GM23338 (cell line): ENCODE measurements around the gene BARD1. TPM values are rescaled to one million over a fixed set of nuclear protein-coding genes. Genes with fewer than 3 reads are reported as not detected.

ENCODE experiments used
- ATAC-seq: fragments of 200-7000 bp; cut with Tn5 transposase; 3 replicates; pipeline ENCODE4 v1.9.1; 2020
- DNase-seq: peaks from one replicate; pipeline ENCODE4 v3.0.0-alpha.2; 2015; ENCODE audit warnings: low spot score
- H2AFZ ChIP-seq: fragments of 200-600 bp; sonication (generic); 2 replicates; pipeline ENCODE4 v1.8.0; 2016; ENCODE audit warnings: antibody characterized with exemption, mild to moderate bottlenecking, moderate library complexity
- H3F3A ChIP-seq: fragments of 200-600 bp; sonication (generic); replicated peaks from 2 replicates; pipeline ENCODE4 v1.8.0; 2017; ENCODE audit warnings: antibody characterized with exemption, mixed run types, low read depth
- H3K27ac ChIP-seq: fragments of 200-600 bp; sonication (generic); 2 replicates; pipeline ENCODE4 v1.6.1; 2016; ENCODE audit warnings: low read depth
- H3K27me3 ChIP-seq: fragments of 200-600 bp; sonication (generic); 2 replicates; pipeline ENCODE4 v1.8.0; 2016; ENCODE audit warnings: mild to moderate bottlenecking, mixed run types, moderate library complexity; ENCODE audit not compliant: insufficient read depth
- H3K36me3 ChIP-seq: fragments of 200-600 bp; sonication (generic); 2 replicates; pipeline ENCODE4 v1.8.0; 2016; ENCODE audit warnings: mild to moderate bottlenecking; ENCODE audit not compliant: insufficient read depth
- H3K4me1 ChIP-seq: fragments of 200-600 bp; sonication (generic); 2 replicates; pipeline ENCODE4 v1.8.0; 2016; ENCODE audit warnings: mild to moderate bottlenecking, moderate library complexity; ENCODE audit not compliant: insufficient read depth
- H3K4me2 ChIP-seq: fragments of 200-600 bp; sonication (generic); 2 replicates; pipeline ENCODE4 v1.7.1; 2017; ENCODE audit warnings: mixed run types
- H3K4me3 ChIP-seq: fragments of 200-600 bp; sonication (generic); 2 replicates; pipeline ENCODE4 v1.6.1; 2016; ENCODE audit warnings: mixed run types
- H3K79me2 ChIP-seq: fragments of 200-600 bp; sonication (generic); replicated peaks from 2 replicates; pipeline ENCODE4 v1.8.0; 2017; ENCODE audit warnings: mild to moderate bottlenecking; ENCODE audit not compliant: insufficient read depth
- H3K9me2 ChIP-seq: fragments of 200-600 bp; sonication (generic); 2 replicates; pipeline ENCODE4 v1.8.0; 2017; ENCODE audit not compliant: insufficient read depth
- H4K20me1 ChIP-seq: fragments of 200-600 bp; sonication (generic); replicated peaks from 2 replicates; pipeline ENCODE4 v1.8.0; 2017; ENCODE audit warnings: mild to moderate bottlenecking; ENCODE audit not compliant: insufficient read depth
- H3K27ac Mint-ChIP-seq: 2 replicates; pipeline ENCODE4 v1.8.0; 2020; ENCODE audit warnings: inconsistent platforms, mild to moderate bottlenecking, moderate library complexity, mixed read lengths
- H3K27me3 Mint-ChIP-seq: 3 replicates; pipeline ENCODE4 v1.8.0; 2022; ENCODE audit warnings: low read depth, mild to moderate bottlenecking, moderate library complexity, mixed read lengths, inconsistent platforms; ENCODE audit not compliant: insufficient read depth, poor library complexity
- H3K36me3 Mint-ChIP-seq: 3 replicates; pipeline ENCODE4 v1.8.0; 2021; ENCODE audit warnings: low read depth, mild to moderate bottlenecking, inconsistent platforms, moderate library complexity, mixed read lengths
- H3K4me1 Mint-ChIP-seq: 3 replicates; pipeline ENCODE4 v1.8.0; 2020; ENCODE audit warnings: mild to moderate bottlenecking, inconsistent platforms, mixed read lengths
- H3K4me3 Mint-ChIP-seq: 3 replicates; pipeline ENCODE4 v1.8.0; 2021; ENCODE audit warnings: moderate library complexity, mild to moderate bottlenecking, inconsistent platforms, mixed read lengths
- H3K9me3 Mint-ChIP-seq: 3 replicates; pipeline ENCODE4 v1.8.0; 2020; ENCODE audit warnings: moderate library complexity, mild to moderate bottlenecking, inconsistent platforms, mixed read lengths
- CREB1 ChIP-seq: fragments of 250-450 bp; sonication (Bioruptor Pico); IDR thresholded peaks from 2 replicates; pipeline ENCODE4 v1.5.0; 2020; ENCODE audit warnings: low read depth, mild to moderate bottlenecking, moderate library complexity
- JUNB ChIP-seq: IDR thresholded peaks from one replicate; pipeline ENCODE4 v1.6.1; 2016; ENCODE audit warnings: antibody characterized with exemption; ENCODE audit not compliant: unreplicated experiment
- NANOG ChIP-seq: IDR thresholded peaks from 2 replicates; pipeline ENCODE4 v1.6.1; 2016; ENCODE audit warnings: antibody characterized with exemption, borderline replicate concordance
- POLR2AphosphoS5 ChIP-seq: IDR thresholded peaks from 2 replicates; pipeline ENCODE4 v1.6.1; 2016; ENCODE audit warnings: antibody characterized with exemption, low read depth
- STAT1 ChIP-seq: IDR thresholded peaks from one replicate; pipeline ENCODE4 v1.6.1; 2016; ENCODE audit warnings: antibody characterized with exemption; ENCODE audit not compliant: unreplicated experiment
- ZNF114 ChIP-seq: fragments of 250-450 bp; sonication (Bioruptor Pico); IDR thresholded peaks from 2 replicates; pipeline ENCODE4 v1.5.0; 2020; ENCODE audit warnings: mild to moderate bottlenecking, moderate library complexity
- polyA plus RNA-seq: library from polyadenylated mRNA; unstranded; fragments of >200 nt; fragmentation: Nextera tagmentation; extraction: Ambion mirVana; gene quantifications from 2 replicates; pipeline ENCODE4 v1.2.1, GENCODE V29; 2016
- total RNA-seq: library from RNA; depleted of rRNA; stranded (reverse); fragments of >200 nt; shearing (Covaris generic); gene quantifications from 2 replicates; pipeline ENCODE4 v1.2.3, GENCODE V29; 2014
- TF ChIP-seq, protein P1 (sequence below): IDR thresholded peaks from 2 replicates; pipeline ENCODE4 v1.6.1; 2016; ENCODE audit warnings: antibody characterized with exemption
- TF ChIP-seq, protein P2 (sequence below): IDR thresholded peaks from one replicate; pipeline ENCODE4 v1.6.1; 2018; ENCODE audit warnings: antibody characterized with exemption; ENCODE audit not compliant: unreplicated experiment
- TF ChIP-seq, protein P3 (sequence below): fragments of 250-450 bp; sonication (Bioruptor Pico); IDR thresholded peaks from 2 replicates; pipeline ENCODE4 v1.5.0; 2020; ENCODE audit warnings: mild to moderate bottlenecking, moderate library complexity

BARD1 gene
- total and polyA plus RNA-seq, 2 experiments from 2014 or later, result 33.9 to 61.0 TPM

DNA sequence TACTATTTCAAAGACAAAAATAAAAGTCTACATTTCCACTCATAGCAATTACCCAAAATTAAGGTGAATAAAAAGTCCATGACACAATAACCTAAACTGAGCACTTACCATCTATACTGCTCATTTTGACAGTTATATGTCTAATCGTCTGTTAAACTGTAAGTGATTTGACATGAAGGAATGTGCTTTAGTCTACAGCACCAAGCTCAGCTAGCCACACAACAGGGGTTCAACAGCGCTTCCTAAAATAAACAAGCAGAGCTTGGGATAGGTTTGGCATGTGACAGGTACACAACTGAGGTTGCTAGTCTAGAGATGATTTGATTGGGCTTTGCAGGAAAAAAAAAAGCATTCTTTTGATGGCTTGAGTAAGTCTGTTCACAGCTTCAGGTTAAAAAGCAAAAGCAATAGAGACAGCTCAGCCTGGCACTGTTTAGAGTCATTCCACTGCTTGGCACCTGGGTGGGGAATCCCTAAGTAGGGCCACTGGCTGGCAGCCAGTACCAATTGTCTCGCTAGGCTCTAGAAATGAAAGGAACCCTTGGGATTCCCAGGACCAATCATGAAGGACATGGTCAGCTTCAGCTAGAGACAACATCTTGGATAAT lies 78.6 kb downstream of the BARD1 start:
- Mint-ChIP-seq H3K36me3 (peaks cover 28% of the 10 kb centered on the region; the same call in 2 of the 3 replicates), H3K27me3 (peaks cover 3% of the 10 kb centered on the region), H3K4me3 (no peak overlapping the region), H3K27ac (no peak overlapping the region), H3K4me1 (peaks cover 6% of the 10 kb centered on the region; the same call in 2 of the 3 replicates), H3K9me3 (no peaks in the 10 kb centered on the region)
- Histone ChIP-seq H3K36me3 (peaks cover 18% of the 10 kb centered on the region), H3K9me2 (no peaks in the 10 kb centered on the region), H3F3A (no peaks in the 10 kb centered on the region), H4K20me1 (no peaks in the 10 kb centered on the region; the same call in 1 of the 2 replicates), H2AFZ (no peak overlapping the region), H3K4me2 (no peak overlapping the region), H3K27me3 (no peaks in the 10 kb centered on the region), H3K4me3 (no peak overlapping the region), H3K4me1 (no peaks in the 10 kb centered on the region), H3K27ac (no peak overlapping the region), H3K79me2 (no peaks in the 10 kb centered on the region)
- TF ChIP-seq, protein P1, sequence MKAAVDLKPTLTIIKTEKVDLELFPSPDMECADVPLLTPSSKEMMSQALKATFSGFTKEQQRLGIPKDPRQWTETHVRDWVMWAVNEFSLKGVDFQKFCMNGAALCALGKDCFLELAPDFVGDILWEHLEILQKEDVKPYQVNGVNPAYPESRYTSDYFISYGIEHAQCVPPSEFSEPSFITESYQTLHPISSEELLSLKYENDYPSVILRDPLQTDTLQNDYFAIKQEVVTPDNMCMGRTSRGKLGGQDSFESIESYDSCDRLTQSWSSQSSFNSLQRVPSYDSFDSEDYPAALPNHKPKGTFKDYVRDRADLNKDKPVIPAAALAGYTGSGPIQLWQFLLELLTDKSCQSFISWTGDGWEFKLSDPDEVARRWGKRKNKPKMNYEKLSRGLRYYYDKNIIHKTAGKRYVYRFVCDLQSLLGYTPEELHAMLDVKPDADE, result no peak
- DNase-seq (no peak), ATAC-seq (no peak)

DNA sequence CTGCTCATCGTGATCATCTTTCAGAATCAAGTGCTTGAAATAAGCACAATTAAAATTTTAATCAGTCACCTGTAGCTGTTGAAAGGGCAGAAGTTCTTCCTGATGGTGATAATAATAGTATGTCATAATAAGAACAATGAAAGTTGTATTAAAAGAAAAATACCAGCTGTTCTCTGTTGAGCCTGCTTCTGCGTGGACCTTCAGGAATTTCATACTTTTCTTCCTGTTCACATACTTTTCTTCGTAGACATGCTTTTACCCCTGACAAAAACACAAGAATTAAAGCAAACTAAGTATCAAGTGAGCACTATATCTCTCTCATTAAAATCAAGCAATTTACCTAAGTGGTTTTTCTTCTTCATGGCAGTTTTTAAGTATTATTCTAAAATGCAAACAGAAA lies 79.2 kb downstream of the BARD1 start:
- Histone ChIP-seq H3K36me3 (peaks cover 18% of the 10 kb centered on the region), H3K4me3 (no peak overlapping the region), H4K20me1 (no peaks in the 10 kb centered on the region; the same call in 1 of the 2 replicates), H3K4me2 (no peak overlapping the region), H3K79me2 (no peaks in the 10 kb centered on the region), H3F3A (no peaks in the 10 kb centered on the region), H3K27ac (no peak overlapping the region), H3K9me2 (no peaks in the 10 kb centered on the region), H3K4me1 (no peaks in the 10 kb centered on the region), H3K27me3 (no peaks in the 10 kb centered on the region), H2AFZ (no peak overlapping the region)
- TF ChIP-seq, protein P2, sequence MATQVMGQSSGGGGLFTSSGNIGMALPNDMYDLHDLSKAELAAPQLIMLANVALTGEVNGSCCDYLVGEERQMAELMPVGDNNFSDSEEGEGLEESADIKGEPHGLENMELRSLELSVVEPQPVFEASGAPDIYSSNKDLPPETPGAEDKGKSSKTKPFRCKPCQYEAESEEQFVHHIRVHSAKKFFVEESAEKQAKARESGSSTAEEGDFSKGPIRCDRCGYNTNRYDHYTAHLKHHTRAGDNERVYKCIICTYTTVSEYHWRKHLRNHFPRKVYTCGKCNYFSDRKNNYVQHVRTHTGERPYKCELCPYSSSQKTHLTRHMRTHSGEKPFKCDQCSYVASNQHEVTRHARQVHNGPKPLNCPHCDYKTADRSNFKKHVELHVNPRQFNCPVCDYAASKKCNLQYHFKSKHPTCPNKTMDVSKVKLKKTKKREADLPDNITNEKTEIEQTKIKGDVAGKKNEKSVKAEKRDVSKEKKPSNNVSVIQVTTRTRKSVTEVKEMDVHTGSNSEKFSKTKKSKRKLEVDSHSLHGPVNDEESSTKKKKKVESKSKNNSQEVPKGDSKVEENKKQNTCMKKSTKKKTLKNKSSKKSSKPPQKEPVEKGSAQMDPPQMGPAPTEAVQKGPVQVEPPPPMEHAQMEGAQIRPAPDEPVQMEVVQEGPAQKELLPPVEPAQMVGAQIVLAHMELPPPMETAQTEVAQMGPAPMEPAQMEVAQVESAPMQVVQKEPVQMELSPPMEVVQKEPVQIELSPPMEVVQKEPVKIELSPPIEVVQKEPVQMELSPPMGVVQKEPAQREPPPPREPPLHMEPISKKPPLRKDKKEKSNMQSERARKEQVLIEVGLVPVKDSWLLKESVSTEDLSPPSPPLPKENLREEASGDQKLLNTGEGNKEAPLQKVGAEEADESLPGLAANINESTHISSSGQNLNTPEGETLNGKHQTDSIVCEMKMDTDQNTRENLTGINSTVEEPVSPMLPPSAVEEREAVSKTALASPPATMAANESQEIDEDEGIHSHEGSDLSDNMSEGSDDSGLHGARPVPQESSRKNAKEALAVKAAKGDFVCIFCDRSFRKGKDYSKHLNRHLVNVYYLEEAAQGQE, result no peak
- TF ChIP-seq STAT1 (no peak), ZNF114 (CRISPR knock-in tag) (no peak), NANOG (no peak), JUNB (no peak), POLR2AphosphoS5 (no peak), CREB1 (CRISPR knock-in tag) (no peak)
- TF ChIP-seq, protein P3, sequence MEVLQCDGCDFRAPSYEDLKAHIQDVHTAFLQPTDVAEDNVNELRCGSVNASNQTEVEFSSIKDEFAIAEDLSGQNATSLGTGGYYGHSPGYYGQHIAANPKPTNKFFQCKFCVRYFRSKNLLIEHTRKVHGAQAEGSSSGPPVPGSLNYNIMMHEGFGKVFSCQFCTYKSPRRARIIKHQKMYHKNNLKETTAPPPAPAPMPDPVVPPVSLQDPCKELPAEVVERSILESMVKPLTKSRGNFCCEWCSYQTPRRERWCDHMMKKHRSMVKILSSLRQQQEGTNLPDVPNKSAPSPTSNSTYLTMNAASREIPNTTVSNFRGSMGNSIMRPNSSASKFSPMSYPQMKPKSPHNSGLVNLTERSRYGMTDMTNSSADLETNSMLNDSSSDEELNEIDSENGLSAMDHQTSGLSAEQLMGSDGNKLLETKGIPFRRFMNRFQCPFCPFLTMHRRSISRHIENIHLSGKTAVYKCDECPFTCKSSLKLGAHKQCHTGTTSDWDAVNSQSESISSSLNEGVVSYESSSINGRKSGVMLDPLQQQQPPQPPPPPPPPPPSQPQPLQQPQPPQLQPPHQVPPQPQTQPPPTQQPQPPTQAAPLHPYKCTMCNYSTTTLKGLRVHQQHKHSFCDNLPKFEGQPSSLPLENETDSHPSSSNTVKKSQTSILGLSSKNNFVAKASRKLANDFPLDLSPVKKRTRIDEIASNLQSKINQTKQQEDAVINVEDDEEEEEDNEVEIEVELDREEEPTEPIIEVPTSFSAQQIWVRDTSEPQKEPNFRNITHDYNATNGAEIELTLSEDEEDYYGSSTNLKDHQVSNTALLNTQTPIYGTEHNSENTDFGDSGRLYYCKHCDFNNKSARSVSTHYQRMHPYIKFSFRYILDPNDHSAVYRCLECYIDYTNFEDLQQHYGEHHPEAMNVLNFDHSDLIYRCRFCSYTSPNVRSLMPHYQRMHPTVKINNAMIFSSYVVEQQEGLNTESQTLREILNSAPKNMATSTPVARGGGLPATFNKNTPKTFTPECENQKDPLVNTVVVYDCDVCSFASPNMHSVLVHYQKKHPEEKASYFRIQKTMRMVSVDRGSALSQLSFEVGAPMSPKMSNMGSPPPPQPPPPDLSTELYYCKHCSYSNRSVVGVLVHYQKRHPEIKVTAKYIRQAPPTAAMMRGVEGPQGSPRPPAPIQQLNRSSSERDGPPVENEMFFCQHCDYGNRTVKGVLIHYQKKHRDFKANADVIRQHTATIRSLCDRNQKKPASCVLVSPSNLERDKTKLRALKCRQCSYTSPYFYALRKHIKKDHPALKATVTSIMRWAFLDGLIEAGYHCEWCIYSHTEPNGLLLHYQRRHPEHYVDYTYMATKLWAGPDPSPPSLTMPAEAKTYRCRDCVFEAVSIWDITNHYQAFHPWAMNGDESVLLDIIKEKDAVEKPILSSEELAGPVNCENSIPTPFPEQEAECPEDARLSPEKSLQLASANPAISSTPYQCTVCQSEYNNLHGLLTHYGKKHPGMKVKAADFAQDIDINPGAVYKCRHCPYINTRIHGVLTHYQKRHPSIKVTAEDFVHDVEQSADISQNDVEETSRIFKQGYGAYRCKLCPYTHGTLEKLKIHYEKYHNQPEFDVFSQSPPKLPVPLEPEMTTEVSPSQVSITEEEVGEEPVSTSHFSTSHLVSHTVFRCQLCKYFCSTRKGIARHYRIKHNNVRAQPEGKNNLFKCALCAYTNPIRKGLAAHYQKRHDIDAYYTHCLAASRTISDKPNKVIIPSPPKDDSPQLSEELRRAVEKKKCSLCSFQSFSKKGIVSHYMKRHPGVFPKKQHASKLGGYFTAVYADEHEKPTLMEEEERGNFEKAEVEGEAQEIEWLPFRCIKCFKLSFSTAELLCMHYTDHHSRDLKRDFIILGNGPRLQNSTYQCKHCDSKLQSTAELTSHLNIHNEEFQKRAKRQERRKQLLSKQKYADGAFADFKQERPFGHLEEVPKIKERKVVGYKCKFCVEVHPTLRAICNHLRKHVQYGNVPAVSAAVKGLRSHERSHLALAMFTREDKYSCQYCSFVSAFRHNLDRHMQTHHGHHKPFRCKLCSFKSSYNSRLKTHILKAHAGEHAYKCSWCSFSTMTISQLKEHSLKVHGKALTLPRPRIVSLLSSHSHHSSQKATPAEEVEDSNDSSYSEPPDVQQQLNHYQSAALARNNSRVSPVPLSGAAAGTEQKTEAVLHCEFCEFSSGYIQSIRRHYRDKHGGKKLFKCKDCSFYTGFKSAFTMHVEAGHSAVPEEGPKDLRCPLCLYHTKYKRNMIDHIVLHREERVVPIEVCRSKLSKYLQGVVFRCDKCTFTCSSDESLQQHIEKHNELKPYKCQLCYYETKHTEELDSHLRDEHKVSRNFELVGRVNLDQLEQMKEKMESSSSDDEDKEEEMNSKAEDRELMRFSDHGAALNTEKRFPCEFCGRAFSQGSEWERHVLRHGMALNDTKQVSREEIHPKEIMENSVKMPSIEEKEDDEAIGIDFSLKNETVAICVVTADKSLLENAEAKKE, result no peak
- H3K9me3 Mint-ChIP-seq, result no peaks in the 10 kb centered on the region
- peaks cover 3% of the 10 kb centered on the region for H3K27me3 Mint-ChIP-seq
- no peak overlapping the region for H3K27ac Mint-ChIP-seq
- no peak for DNase-seq
- peaks cover 28% of the 10 kb centered on the region; the same call in 2 of the 3 replicates for H3K36me3 Mint-ChIP-seq
- H3K4me1 Mint-ChIP-seq, result peaks cover 6% of the 10 kb centered on the region; the same call in 2 of the 3 replicates
- no peak for ATAC-seq
- no peak overlapping the region for H3K4me3 Mint-ChIP-seq
